HepG2 (cell line): Measurements from ENCODE around the gene PSMB2. TPM values are rescaled to one million over a fixed set of nuclear protein-coding genes. Genes with fewer than 3 reads are reported as not detected.

Experiments used
- CAMTA2 ChIP-seq: sonication (generic); formaldehyde crosslinking; IDR thresholded peaks from 2 replicates; pipeline ENCODE4 v1.4.0; 2020; ENCODE audit warnings: mild to moderate bottlenecking, missing genetic modification reagents, borderline replicate concordance
- ELF4 ChIP-seq: sonication (generic); formaldehyde crosslinking; IDR thresholded peaks from 2 replicates; pipeline ENCODE4 v1.5.0; 2020; ENCODE audit warnings: missing genetic modification reagents, mild to moderate bottlenecking, moderate library complexity, borderline replicate concordance
- NFAT5 ChIP-seq: sonication (generic); formaldehyde crosslinking; IDR thresholded peaks from 2 replicates; pipeline ENCODE4 v1.4.0; 2020; ENCODE audit warnings: missing genetic modification reagents
- SYNCRIP ChIP-seq: fragments of 200-400 bp; formaldehyde crosslinking; IDR thresholded peaks from 2 replicates; pipeline ENCODE4 v1.6.1; 2018; ENCODE audit warnings: mild to moderate bottlenecking, low read depth, low read length; ENCODE audit not compliant: insufficient read depth
- ZMAT3 ChIP-seq: sonication (generic); formaldehyde crosslinking; conservative IDR thresholded peaks from 2 replicates; pipeline ENCODE4 v1.7.0; 2021; ENCODE audit warnings: missing genetic modification reagents
- ZNF20 ChIP-seq: sonication (generic); formaldehyde crosslinking; IDR thresholded peaks from 2 replicates; pipeline ENCODE4 v1.4.0; 2020; ENCODE audit warnings: mild to moderate bottlenecking, moderate library complexity, missing genetic modification reagents
- ZNF784 ChIP-seq: sonication (generic); formaldehyde crosslinking; IDR thresholded peaks from 2 replicates; pipeline ENCODE4 v1.5.1; 2020; ENCODE audit warnings: missing genetic modification reagents, mild to moderate bottlenecking, borderline replicate concordance
- polyA plus RNA-seq, 8 experiments: library from polyadenylated mRNA; depleted of rRNA in 3 of 8; stranded (reverse) in 7 of 8; unstranded in 1 of 8; fragments of >200 nt; fragmentation: Illumina TruSeq in 4 of 8; extraction: Trizol in 4 of 8; gene quantifications; 2 replicates each; pipeline versions ENCODE4 v1.2.1 to v1.2.3, GENCODE V29; 2011 to 2016; ENCODE audit warnings: low read depth in 4 of 8, missing spikeins in 1 of 8, mixed read lengths in 1 of 8; ENCODE audit not compliant: insufficient read depth in 1 of 8
- total RNA-seq, 5 experiments: library from RNA; depleted of rRNA; stranded (reverse); fragments of >200 nt; fragmentation: Illumina TruSeq; extraction: Trizol; gene quantifications; 2 replicates each; pipeline ENCODE4 v1.2.3, GENCODE V29; 2016; ENCODE audit warnings: low read depth in 1 of 5

PSMB2 gene
- total and polyA plus RNA-seq, 2 of the 13 experiments (the other 11 are each of a cell fraction or from before 2014, with no cell fraction given) = 60.6 to 62.2 TPM

GRCh38 chr1:35640380-35641232, 720 bp downstream of the PSMB2 start (continued):
- 0 out of 2 replicates have a peak, but pooled peaks have one; percentile 28 for TF ChIP-seq ZNF20 (CRISPR knock-in tag)
- TF ChIP-seq ZMAT3 (CRISPR knock-in tag) = 0 out of 2 replicates have a peak, but pooled peaks have one; percentile 35
- TF ChIP-seq SYNCRIP = no peak
- 0 out of 2 replicates have a peak, but pooled peaks have one; percentile 9 for TF ChIP-seq CAMTA2 (CRISPR knock-in tag)
- no peak for TF ChIP-seq ELF4 (CRISPR knock-in tag)
- peak; percentile 7; the same call in 1 of the 2 replicates for TF ChIP-seq ZNF784 (CRISPR knock-in tag)
- TF ChIP-seq NFAT5 (CRISPR knock-in tag) = peak; percentile 12; the same call in 1 of the 2 replicates
